Measurements from ENCODE around the gene SGSH. TPM values are rescaled to one million over a fixed set of nuclear protein-coding genes. Genes with fewer than 3 reads are reported as not detected.

SGSH gene
- total RNA-seq, 2 experiments from 2014 or later, result 14.3 to 38.4 TPM

- Histone ChIP-seq H3K4me1 (ENCODE audit: insufficient read depth, low read length, poor library complexity, severe bottlenecking) (peaks cover 4% of the 10 kb centered on the region), H3K27ac (ENCODE audit: low read depth, low read length, poor library complexity, severe bottlenecking) (no peak overlapping the region), H3K9me2 (ENCODE audit: insufficient read depth, low read length) (no peaks in the 10 kb centered on the region), H3K4me3 (ENCODE audit: low read depth, low read length, poor library complexity, severe bottlenecking) (no peak overlapping the region), H2AFZ (ENCODE audit: low read length) (no peak overlapping the region), H4K20me1 (ENCODE audit: insufficient read depth, low read length) (no peaks in the 10 kb centered on the region), H3K36me3 (ENCODE audit: insufficient read depth, low read length) (peaks cover 11% of the 10 kb centered on the region), H3K79me2 (ENCODE audit: insufficient read depth, low read depth, low read length) (no peaks in the 10 kb centered on the region), H3K4me2 (ENCODE audit: low read length) (no peak overlapping the region), H3K9me3 (ENCODE audit: low read length) (no peaks in the 10 kb centered on the region)
- no TSS peak for BruUV-seq (replicated peaks)
- intact Hi-C loops (cut with micrococcal nuclease; ENCODE audit: unreplicated experiment), result no loop called here
- ChIA-PET CTCF (ENCODE audit: unreplicated experiment) (no interaction called here), POLR2A (no interaction called here)
- no peak for DNase-seq (ENCODE audit: low spot score)
- TF ChIP-seq EZH2phosphoT487 (IDR thresholded peaks at IDR 0.05; ENCODE audit: borderline replicate concordance, low read depth, low read length) (no peak), CTCF (conservative IDR thresholded peaks at IDR 0.05; ENCODE audit: low read length) (no peak)
Observed at GRCh38 chr17:80214012-80214877, 5.9 kb downstream of the SGSH start.

GRCh38 chr17:80213643-80213975 lies 6.5 kb downstream of the SGSH start:
- intact Hi-C loops (cut with micrococcal nuclease; ENCODE audit: unreplicated experiment), result no loop called here
- DNase-seq (ENCODE audit: low spot score), result no peak
- Histone ChIP-seq H3K27ac (ENCODE audit: low read depth, low read length, poor library complexity, severe bottlenecking) (no peak overlapping the region), H3K79me2 (ENCODE audit: insufficient read depth, low read depth, low read length) (no peaks in the 10 kb centered on the region), H3K9me2 (ENCODE audit: insufficient read depth, low read length) (no peaks in the 10 kb centered on the region), H4K20me1 (ENCODE audit: insufficient read depth, low read length) (no peaks in the 10 kb centered on the region), H3K9me3 (ENCODE audit: low read length) (no peaks in the 10 kb centered on the region), H3K4me2 (ENCODE audit: low read length) (no peak overlapping the region), H3K4me3 (ENCODE audit: low read depth, low read length, poor library complexity, severe bottlenecking) (no peak overlapping the region), H2AFZ (ENCODE audit: low read length) (no peak overlapping the region), H3K36me3 (ENCODE audit: insufficient read depth, low read length) (peaks cover 11% of the 10 kb centered on the region), H3K4me1 (ENCODE audit: insufficient read depth, low read length, poor library complexity, severe bottlenecking) (no peaks in the 10 kb centered on the region)
- ChIA-PET CTCF (ENCODE audit: unreplicated experiment) (no interaction called here), POLR2A (no interaction called here)
- TF ChIP-seq CTCF (conservative IDR thresholded peaks at IDR 0.05; ENCODE audit: low read length) (no peak), EZH2phosphoT487 (IDR thresholded peaks at IDR 0.05; ENCODE audit: borderline replicate concordance, low read depth, low read length) (no peak)
- no TSS peak for BruUV-seq (replicated peaks)

- no TSS peak for BruUV-seq (replicated peaks)
- TF ChIP-seq EZH2phosphoT487 (IDR thresholded peaks at IDR 0.05; ENCODE audit: borderline replicate concordance, low read depth, low read length) (no peak), CTCF (conservative IDR thresholded peaks at IDR 0.05; ENCODE audit: low read length) (no peak)
- Histone ChIP-seq H3K36me3 (ENCODE audit: insufficient read depth, low read length) (peaks cover 11% of the 10 kb centered on the region), H3K9me3 (ENCODE audit: low read length) (no peaks in the 10 kb centered on the region), H3K27ac (ENCODE audit: low read depth, low read length, poor library complexity, severe bottlenecking) (no peak overlapping the region), H3K4me1 (ENCODE audit: insufficient read depth, low read length, poor library complexity, severe bottlenecking) (no peaks in the 10 kb centered on the region), H3K9me2 (ENCODE audit: insufficient read depth, low read length) (no peaks in the 10 kb centered on the region), H2AFZ (ENCODE audit: low read length) (no peak overlapping the region), H3K4me2 (ENCODE audit: low read length) (no peak overlapping the region), H3K79me2 (ENCODE audit: insufficient read depth, low read depth, low read length) (no peaks in the 10 kb centered on the region), H3K4me3 (ENCODE audit: low read depth, low read length, poor library complexity, severe bottlenecking) (no peak overlapping the region), H4K20me1 (ENCODE audit: insufficient read depth, low read length) (no peaks in the 10 kb centered on the region)
- no peak for DNase-seq (ENCODE audit: low spot score)
- intact Hi-C loops (cut with micrococcal nuclease; ENCODE audit: unreplicated experiment), result no loop called here
- CTCF ChIA-PET (ENCODE audit: unreplicated experiment), result no interaction called here
- POLR2A ChIA-PET, result no interaction called here
Observed at GRCh38 chr17:80212962-80213642, 7.0 kb downstream of the SGSH start.
